Endothelial cell of umbilical vein (primary cell): Measurements from ENCODE around the gene STON2. TPM values are rescaled to one million over a fixed set of nuclear protein-coding genes. Genes with fewer than 3 reads are reported as not detected.

Source experiments
- BruUV-seq: library from RNA; stranded (reverse); fragments of 400-500 nt; replicated peaks from 2 replicates; lab custom pipeline; 2021; lab: Mats Ljungman, UMichigan
- CTCF ChIA-PET: fragments of 300-600, 350-600 bp; sonication (Branson Sonifier 250); formaldehyde crosslinking; loops from one replicate; lab custom pipeline; 2021; ENCODE audit warnings: antibody characterized with exemption, inconsistent platforms; lab: Charles Lee
- POLR2A ChIA-PET: fragments of 300-600, 350-600 bp; sonication (Branson Sonifier 250); formaldehyde crosslinking; loops from one replicate; lab custom pipeline; 2021; ENCODE audit warnings: antibody characterized with exemption, inconsistent platforms; lab: Charles Lee
- DNase-seq: peaks from one replicate; pipeline ENCODE4 v3.0.0-alpha.2; 2011; ENCODE audit warnings: low read depth, low spot score
- FAIRE-seq: peaks from 2 replicates; lab custom pipeline; 2011; peaks lifted over from hg19 to GRCh38; lab: Jason Lieb, UNC
- H2AFZ ChIP-seq: 2 replicates; pipeline ENCODE4 v1.6.0; 2012; ENCODE audit warnings: low read depth, low read length, control low read depth, inconsistent platforms
- H3K27ac ChIP-seq: 2 replicates; pipeline ENCODE4 v1.5.1; 2011; ENCODE audit warnings: low read depth, mild to moderate bottlenecking, control low read depth, low read length, moderate library complexity; ENCODE audit not compliant: insufficient read depth
- H3K27me3 ChIP-seq, 2 experiments: 2 replicates each; pipeline versions ENCODE4 v1.6.0 to v1.6.1; 2011; ENCODE audit warnings: low read length in 2 of 2, mixed read lengths in 1 of 2; ENCODE audit not compliant: control insufficient read depth in 2 of 2, insufficient read depth in 2 of 2
- H3K36me3 ChIP-seq, 2 experiments: 2 replicates in 1 of 2; 3 replicates in 1 of 2; pipeline ENCODE4 v1.5.1; 2011; ENCODE audit warnings: low read length in 2 of 2, mild to moderate bottlenecking in 1 of 2, moderate library complexity in 1 of 2; ENCODE audit not compliant: control insufficient read depth in 2 of 2, insufficient read depth in 2 of 2; ENCODE audit errors: extremely low read depth in 1 of 2
- H3K4me1 ChIP-seq: 3 replicates; pipeline ENCODE4 v1.5.1; 2011; ENCODE audit warnings: mild to moderate bottlenecking, low read length; ENCODE audit not compliant: control insufficient read depth, insufficient read depth; ENCODE audit errors: extremely low read depth
- H3K4me2 ChIP-seq: 2 replicates; pipeline ENCODE4 v1.6.1; 2011; ENCODE audit warnings: low read length, control low read depth, mixed read lengths; ENCODE audit not compliant: insufficient read depth
- H3K4me3 ChIP-seq, 3 experiments: fragments of 200-600 bp in 1 of 3; sonication (generic), shearing (Covaris generic) in 1 of 3; replicated peaks in 1 of 3; 2 replicates each; pipeline ENCODE4 v1.5.1; 2011 to 2016; ENCODE audit warnings: control low read depth in 3 of 3, low read length in 3 of 3, mild to moderate bottlenecking in 2 of 3, inconsistent platforms in 1 of 3, low read depth in 1 of 3, moderate library complexity in 1 of 3; ENCODE audit not compliant: insufficient read depth in 1 of 3
- H3K79me2 ChIP-seq: 2 replicates; pipeline ENCODE4 v1.6.0; 2012; ENCODE audit warnings: low read length, inconsistent platforms; ENCODE audit not compliant: control insufficient read depth, insufficient read depth
- H3K9ac ChIP-seq: replicated peaks from 2 replicates; pipeline ENCODE3; 2011; ENCODE audit warnings: low read length, control low read depth; ENCODE audit not compliant: insufficient read depth; ENCODE audit errors: extremely low read depth
- H3K9me1 ChIP-seq: replicated peaks from 3 replicates; pipeline ENCODE4 v1.6.0; 2011; ENCODE audit warnings: mild to moderate bottlenecking, low read length; ENCODE audit not compliant: control insufficient read depth, insufficient read depth; ENCODE audit errors: extremely low read depth
- H3K9me3 ChIP-seq: replicated peaks from 2 replicates; pipeline ENCODE4 v1.5.1; 2012; ENCODE audit warnings: low read length, inconsistent platforms; ENCODE audit not compliant: control insufficient read depth, insufficient read depth
- H4K20me1 ChIP-seq: replicated peaks from 2 replicates; pipeline ENCODE3; 2011; ENCODE audit warnings: mild to moderate bottlenecking, low read length; ENCODE audit not compliant: control insufficient read depth, insufficient read depth; ENCODE audit errors: extremely low read depth
- CTCF ChIP-seq, 2 donors: IDR thresholded peaks; 1 replicate in 1 of 2; 2 replicates in 1 of 2; pipeline ENCODE4 v1.5.1; 2011; ENCODE audit warnings: low read length in 2 of 2, mild to moderate bottlenecking in 2 of 2, moderate library complexity in 2 of 2, control low read depth in 1 of 2, inconsistent platforms in 1 of 2, low read depth in 1 of 2; ENCODE audit not compliant: insufficient read depth in 1 of 2; ENCODE audit errors: extremely low read depth in 1 of 2
- FOS ChIP-seq: IDR thresholded peaks from 2 replicates; pipeline ENCODE4 v1.6.1; 2011; ENCODE audit warnings: mild to moderate bottlenecking, low read length, moderate library complexity, borderline replicate concordance; ENCODE audit not compliant: insufficient read depth
- JUN ChIP-seq: IDR thresholded peaks from 2 replicates; pipeline ENCODE4 v1.6.1; 2011; ENCODE audit warnings: borderline replicate concordance, low read depth; ENCODE audit not compliant: insufficient read length, insufficient read depth
- MAX ChIP-seq: IDR thresholded peaks from 2 replicates; pipeline ENCODE4 v1.6.1; 2011; ENCODE audit not compliant: insufficient read depth, insufficient read length
- MYC ChIP-seq: IDR thresholded peaks from one replicate; pipeline ENCODE4 v1.6.1; 2011; ENCODE audit warnings: mild to moderate bottlenecking, low read depth, low read length
- POLR2A ChIP-seq: IDR thresholded peaks from 2 replicates; pipeline ENCODE4 v1.6.1; 2012; ENCODE audit warnings: low read depth, mild to moderate bottlenecking, control low read depth, low read length
- POLR2AphosphoS5 ChIP-seq: IDR thresholded peaks from 2 replicates; pipeline ENCODE4 v1.6.1; 2012; ENCODE audit warnings: low read depth, mild to moderate bottlenecking, control low read depth, low read length, moderate library complexity; ENCODE audit not compliant: insufficient read depth
- dilution Hi-C: fragments of 300-500 bp; cut with MboI; formaldehyde crosslinking; loops from one replicate; pipeline ENCODE4 v1.15.0; 2019; ENCODE audit warnings: low sequenced_read_pairs; ENCODE audit not compliant: extremely low pct_ligation_motif_present
- intact Hi-C: fragments of 100-400 bp; cut with micrococcal nuclease; formaldehyde crosslinking; loops from one replicate; pipeline ENCODE4 v1.10.0; 2022
- polyA plus RNA-seq, 4 experiments: library from polyadenylated mRNA; depleted of rRNA in 3 of 4; stranded (reverse) in 3 of 4; unstranded in 1 of 4; fragments of >200 nt; gene quantifications; 2 replicates each; pipeline versions ENCODE4 v1.2.1 to v1.2.3, GENCODE V29; 2011 to 2012; ENCODE audit warnings: missing spikeins in 1 of 4
- total RNA-seq: library from RNA; stranded (reverse); gene quantifications from 2 replicates; pipeline ENCODE4 v1.2.3, GENCODE V29; 2021

Gene STON2
- total and polyA plus RNA-seq, 2 donors (not counting 3 experiments of a cell fraction or from before 2014, with no cell fraction given), result not detected

- no peaks in the 10 kb centered on the region for H3K4me1 ChIP-seq
- DNase-seq (no peak), FAIRE-seq (no peak)
- intact Hi-C loops (no loop called here), dilution Hi-C loops (no loop called here)
- H3K9me1 ChIP-seq, result no peaks in the 10 kb centered on the region
- no peak overlapping the region for H2AFZ ChIP-seq
- TF ChIP-seq CTCF (IDR thresholded peaks at IDR 0.05; ENCODE audit: extremely low read depth in 1 of 2, insufficient read depth in 1 of 2, low read depth in 1 of 2, low read length in 2 of 2), result no peak
- no peak for TF ChIP-seq JUN
- TF ChIP-seq POLR2AphosphoS5, result no peak
- TF ChIP-seq POLR2A, result no peak
- no peak for TF ChIP-seq MAX
- no peak for TF ChIP-seq FOS
- no peak for TF ChIP-seq MYC
- H3K9me3 ChIP-seq, result no peaks in the 10 kb centered on the region
- H3K36me3 ChIP-seq, result no peaks in the 10 kb centered on the region
- H3K4me3 ChIP-seq, result no peak overlapping the region
- no peaks in the 10 kb centered on the region for H3K27me3 ChIP-seq
- H4K20me1 ChIP-seq, result no peaks in the 10 kb centered on the region
- CTCF ChIA-PET, result no interaction called here
- POLR2A ChIA-PET, result no interaction called here
- no peak overlapping the region for H3K4me2 ChIP-seq
- H3K9ac ChIP-seq, result no peak overlapping the region
- H3K27ac ChIP-seq, result no peak overlapping the region
- BruUV-seq, result no TSS peak
- H3K79me2 ChIP-seq, result no peaks in the 10 kb centered on the region
Observed at GRCh38 chr14:81345781-81346180, 54.3 kb downstream of the STON2 start.
